ENCODE measurements around the gene CENPP. TPM values are rescaled to one million over a fixed set of nuclear protein-coding genes. Genes with fewer than 3 reads are reported as not detected.

CENPP gene
- total RNA-seq, 2 donors from 2014 or later, result 3.1 to 11.0 TPM

- no peak overlapping the region for H3K9ac ChIP-seq (ENCODE audit: low read depth in 2 of 2, low read length in 2 of 2)
- TF ChIP-seq, protein P1, sequence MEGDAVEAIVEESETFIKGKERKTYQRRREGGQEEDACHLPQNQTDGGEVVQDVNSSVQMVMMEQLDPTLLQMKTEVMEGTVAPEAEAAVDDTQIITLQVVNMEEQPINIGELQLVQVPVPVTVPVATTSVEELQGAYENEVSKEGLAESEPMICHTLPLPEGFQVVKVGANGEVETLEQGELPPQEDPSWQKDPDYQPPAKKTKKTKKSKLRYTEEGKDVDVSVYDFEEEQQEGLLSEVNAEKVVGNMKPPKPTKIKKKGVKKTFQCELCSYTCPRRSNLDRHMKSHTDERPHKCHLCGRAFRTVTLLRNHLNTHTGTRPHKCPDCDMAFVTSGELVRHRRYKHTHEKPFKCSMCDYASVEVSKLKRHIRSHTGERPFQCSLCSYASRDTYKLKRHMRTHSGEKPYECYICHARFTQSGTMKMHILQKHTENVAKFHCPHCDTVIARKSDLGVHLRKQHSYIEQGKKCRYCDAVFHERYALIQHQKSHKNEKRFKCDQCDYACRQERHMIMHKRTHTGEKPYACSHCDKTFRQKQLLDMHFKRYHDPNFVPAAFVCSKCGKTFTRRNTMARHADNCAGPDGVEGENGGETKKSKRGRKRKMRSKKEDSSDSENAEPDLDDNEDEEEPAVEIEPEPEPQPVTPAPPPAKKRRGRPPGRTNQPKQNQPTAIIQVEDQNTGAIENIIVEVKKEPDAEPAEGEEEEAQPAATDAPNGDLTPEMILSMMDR (IDR thresholded peaks at IDR 0.05), result no peak
- no peak for DNase-seq
- peaks cover 3% of the 10 kb centered on the region for H3K4me1 ChIP-seq
- H3K9me3 ChIP-seq, result no peaks in the 10 kb centered on the region
- H3K27me3 ChIP-seq, result no peaks in the 10 kb centered on the region
- no peak overlapping the region for H3K4me3 ChIP-seq
- intact Hi-C loops (cut with DNase I), result loop anchor here (5.0 kb wide), 1 partner anchor 167 kb away; no protein-coding TSS in a partner anchor
- no peak overlapping the region for H3K27ac ChIP-seq
- peaks cover 9% of the 10 kb centered on the region for H3K36me3 ChIP-seq
Observed at GRCh38 chr9:92299116-92299515, 26.6 kb upstream of the CENPP start.

DNA sequence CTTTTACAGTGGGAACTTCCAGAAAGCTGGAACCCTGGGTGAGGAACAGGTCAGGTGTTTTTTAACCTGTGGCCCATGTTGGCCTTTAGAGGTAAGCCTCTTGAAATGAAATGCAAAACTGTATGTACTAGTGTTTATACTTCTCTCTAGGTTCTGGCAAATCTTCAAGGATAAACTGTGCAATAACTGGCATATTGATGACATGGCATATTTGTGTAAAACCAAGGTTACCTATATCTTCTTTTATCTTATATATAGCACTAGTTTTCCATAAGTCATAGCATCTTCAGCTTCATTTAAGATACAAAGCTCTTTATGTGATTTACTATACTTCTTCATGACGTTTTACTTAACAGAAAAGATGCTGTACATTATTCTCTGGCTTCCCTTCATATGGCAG lies 24.8 kb upstream of the CENPP start:
- H3K4me1 ChIP-seq, result no peaks in the 10 kb centered on the region
- H3K36me3 ChIP-seq, result peaks cover 9% of the 10 kb centered on the region
- no peak overlapping the region for H3K9ac ChIP-seq (ENCODE audit: low read depth in 2 of 2, low read length in 2 of 2)
- no peak overlapping the region for H3K4me3 ChIP-seq
- TF ChIP-seq, protein P1 (IDR thresholded peaks at IDR 0.05), result no peak
- DNase-seq, result no peak
- H3K9me3 ChIP-seq, result no peaks in the 10 kb centered on the region
- no peaks in the 10 kb centered on the region for H3K27me3 ChIP-seq
- H3K27ac ChIP-seq, result no peak overlapping the region
- intact Hi-C loops (cut with DNase I), result loop anchor here (10.0 kb wide), 1 partner anchor 56 kb away; no protein-coding TSS in a partner anchor

DNA sequence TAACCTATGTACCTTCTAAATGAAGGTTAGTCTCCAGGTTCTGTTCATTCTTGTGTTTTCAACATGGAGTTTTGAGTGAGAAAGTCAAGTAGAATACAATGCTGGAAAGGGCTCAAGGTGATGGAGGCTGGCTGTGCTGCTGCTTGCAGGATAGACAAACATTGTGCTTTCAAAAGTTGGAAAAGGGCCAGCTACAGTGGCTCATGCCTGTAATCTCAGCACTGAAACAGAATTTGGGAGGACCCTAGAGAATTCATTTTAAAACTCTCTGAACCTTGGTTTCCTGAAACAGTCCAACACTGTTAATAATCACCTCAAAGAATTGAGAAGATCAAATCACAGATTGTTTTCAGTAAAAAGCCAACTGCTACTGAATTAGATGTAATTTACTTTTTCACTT lies 16.9 kb upstream of the CENPP start:
- Histone ChIP-seq H3K4me3 (no peak overlapping the region), H3K27ac (no peak overlapping the region), H3K36me3 (peaks cover 9% of the 10 kb centered on the region), H3K4me1 (no peaks in the 10 kb centered on the region), H3K9ac (ENCODE audit: low read depth in 2 of 2, low read length in 2 of 2) (no peak overlapping the region), H3K27me3 (no peaks in the 10 kb centered on the region), H3K9me3 (no peaks in the 10 kb centered on the region)
- DNase-seq, result no peak
- TF ChIP-seq, protein P1 (IDR thresholded peaks at IDR 0.05), result no peak
- intact Hi-C loops (cut with DNase I), result loop anchor here (10.0 kb wide), 1 partner anchor 64 kb away; no protein-coding TSS in a partner anchor

- Histone ChIP-seq H3K36me3 (peaks cover 9% of the 10 kb centered on the region), H3K9me3 (no peaks in the 10 kb centered on the region), H3K27ac (no peak overlapping the region), H3K27me3 (no peaks in the 10 kb centered on the region), H3K4me3 (no peak overlapping the region), H3K9ac (ENCODE audit: low read depth in 2 of 2, low read length in 2 of 2) (no peak overlapping the region), H3K4me1 (no peaks in the 10 kb centered on the region)
- no peak for DNase-seq
- TF ChIP-seq, protein P1 (IDR thresholded peaks at IDR 0.05), result no peak
- intact Hi-C loops (cut with DNase I), result no loop called here
Observed at GRCh38 chr9:92310562-92310961, 15.2 kb upstream of the CENPP start.

- H3K36me3 ChIP-seq, result peaks cover 22% of the 10 kb centered on the region
- H3K4me3 ChIP-seq, result no peak overlapping the region
- H3K4me1 ChIP-seq, result no peaks in the 10 kb centered on the region
- H3K9me3 ChIP-seq, result no peaks in the 10 kb centered on the region
- TF ChIP-seq, protein P1 (IDR thresholded peaks at IDR 0.05), result no peak
- no peak for DNase-seq
- no peak overlapping the region for H3K27ac ChIP-seq
- intact Hi-C loops (cut with DNase I), result no loop called here
- no peaks in the 10 kb centered on the region for H3K27me3 ChIP-seq
- no peak overlapping the region for H3K9ac ChIP-seq (ENCODE audit: low read depth in 2 of 2, low read length in 2 of 2)
Observed at GRCh38 chr9:92312887-92313623, 12.7 kb upstream of the CENPP start.
